Astrocyte (in vitro differentiated cells and primary cell): ENCODE measurements around the gene LRP1B.

Experiments
- CTCF ChIP-seq: IDR thresholded peaks from 2 replicates; pipeline ENCODE4 v1.5.1; 2011; ENCODE audit warnings: low read depth, mild to moderate bottlenecking, inconsistent platforms, low read length, moderate library complexity; ENCODE audit not compliant: insufficient read depth
- EZH2 ChIP-seq: IDR thresholded peaks from 2 replicates; pipeline ENCODE4 v1.6.1; 2012; ENCODE audit warnings: mild to moderate bottlenecking, low read length, inconsistent platforms; ENCODE audit not compliant: insufficient read depth

GRCh38 chr2:140256080-140256479 is 1874.7 kb downstream of the LRP1B start:
- no peak for TF ChIP-seq EZH2
- no peak for TF ChIP-seq CTCF
